Fibroblast of pulmonary artery (primary cell): ENCODE results near the gene CTNNA2.

Experiments used
- DNase-seq: peaks from one replicate; pipeline ENCODE4 v3.0.0-alpha.2; 2010; ENCODE audit warnings: low read depth
- H3K4me3 ChIP-seq: replicated peaks from 2 replicates; pipeline ENCODE4 v1.5.1; 2011; ENCODE audit warnings: low read depth, mild to moderate bottlenecking, control low read depth, low read length, moderate library complexity
- CTCF ChIP-seq: IDR thresholded peaks from 2 replicates; pipeline ENCODE4 v1.5.1; 2011; ENCODE audit warnings: mild to moderate bottlenecking, control low read depth, low read length, inconsistent platforms; ENCODE audit errors: missing control alignments

CTNNA2 gene

GRCh38 chr2:80501874-80502624 is 989.2 kb downstream of the CTNNA2 start:
- no peak for DNase-seq
- no peak for TF ChIP-seq CTCF
- H3K4me3 ChIP-seq, result no peak overlapping the region

DNA sequence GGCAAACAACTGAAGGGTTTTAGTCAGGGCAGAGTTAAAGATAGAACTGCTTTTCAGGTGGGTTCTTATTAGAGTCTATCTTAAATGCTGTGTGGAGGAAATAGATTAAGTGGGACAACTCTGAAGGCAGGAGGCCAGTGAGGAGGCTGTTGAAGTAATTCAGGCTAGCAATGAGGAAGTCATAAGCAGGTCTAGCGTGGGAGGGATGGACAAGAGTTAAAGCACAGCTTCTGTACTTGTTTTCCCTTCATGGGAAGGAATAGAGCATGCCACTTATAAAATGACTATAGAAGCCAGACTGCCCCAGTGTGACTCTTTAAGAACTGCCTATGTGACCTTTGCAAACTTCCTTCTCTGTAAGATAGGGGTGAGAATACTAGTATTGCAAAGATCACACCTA is 993.7 kb downstream of the CTNNA2 start:
- H3K4me3 ChIP-seq, result no peak overlapping the region
- TF ChIP-seq CTCF, result no peak
- no peak for DNase-seq

DNA sequence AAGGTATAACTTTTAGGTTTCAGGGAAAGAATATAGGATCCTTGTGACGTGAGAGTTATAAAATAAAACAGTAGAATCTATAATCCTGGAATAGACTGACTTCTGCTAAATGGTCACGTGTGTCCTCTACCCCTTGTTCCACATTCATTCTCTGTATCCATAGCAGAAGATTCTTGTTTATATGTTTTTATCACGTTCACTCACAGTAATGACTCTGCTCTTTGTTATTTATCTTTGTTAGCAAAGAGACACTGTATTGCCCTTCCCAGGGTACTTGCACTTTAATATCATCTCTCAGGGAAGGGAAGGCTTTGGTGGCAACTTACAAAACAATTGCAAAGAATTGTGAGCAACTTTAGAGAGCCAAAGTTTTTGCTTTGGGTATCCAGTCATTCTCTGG is 997.9 kb downstream of the CTNNA2 start:
- DNase-seq, result no peak
- TF ChIP-seq CTCF, result no peak
- no peak overlapping the region for H3K4me3 ChIP-seq

DNA sequence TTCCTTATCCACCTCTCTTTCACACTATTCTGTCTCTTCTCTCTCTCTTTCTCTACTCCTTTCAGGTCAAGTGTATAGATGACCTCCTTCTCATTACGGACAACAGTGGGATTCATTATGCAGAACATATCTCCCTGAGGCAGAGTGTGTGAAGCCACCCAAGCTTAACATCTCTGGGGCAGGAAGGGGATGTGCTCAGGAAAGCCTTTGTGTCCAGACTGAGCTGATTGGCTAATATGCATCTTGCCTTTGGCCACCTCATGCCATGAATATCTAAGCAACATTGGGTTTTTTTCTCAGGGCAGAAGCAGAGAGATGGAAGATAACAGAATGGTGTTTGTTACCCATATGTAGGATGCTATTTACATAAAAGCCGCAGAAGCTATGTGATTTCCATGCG is 1003.1 kb downstream of the CTNNA2 start:
- H3K4me3 ChIP-seq, result no peak overlapping the region
- no peak for DNase-seq
- no peak for TF ChIP-seq CTCF

GRCh38 chr2:80517316-80517715 is 1004.5 kb downstream of the CTNNA2 start:
- DNase-seq, result no peak
- H3K4me3 ChIP-seq, result no peak overlapping the region
- no peak for TF ChIP-seq CTCF

- DNase-seq, result no peak
- no peak overlapping the region for H3K4me3 ChIP-seq
- no peak for TF ChIP-seq CTCF
These were observed 1006.3 kb downstream of the CTNNA2 start for GRCh38 chr2:80519121-80519643.
